ENCODE data around the gene PAEP. TPM values are rescaled to one million over a fixed set of nuclear protein-coding genes. Genes with fewer than 3 reads are reported as not detected.

Gene PAEP
- total RNA-seq, 1 experiment from 2014 or later = not detected

DNA sequence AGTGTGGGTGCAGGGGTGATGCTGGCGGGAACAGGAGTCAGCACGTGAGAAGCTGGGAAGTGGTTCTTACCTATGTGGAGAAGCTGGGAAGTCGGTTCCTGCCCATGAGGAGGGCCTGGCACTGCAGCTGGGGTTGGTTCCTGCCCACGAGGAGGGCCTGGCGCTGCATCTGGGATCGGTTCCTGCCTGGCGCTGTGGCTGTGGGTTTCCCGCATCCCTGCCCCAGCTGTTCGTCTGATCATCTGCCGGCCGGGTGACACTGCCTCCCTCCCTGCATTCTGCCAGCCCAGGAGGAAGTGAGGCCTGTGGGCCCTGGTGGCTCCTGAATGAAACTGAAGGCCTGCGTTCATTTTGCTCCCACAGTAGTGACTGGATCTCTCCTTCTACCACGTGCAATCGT, 10.5 kb upstream of the PAEP start:
- no peak for DNase-seq (ENCODE audit: low read depth)

GRCh38 chr9:135551456-135551855, 10.1 kb upstream of the PAEP start:
- no peak for DNase-seq (ENCODE audit: low read depth)

DNA sequence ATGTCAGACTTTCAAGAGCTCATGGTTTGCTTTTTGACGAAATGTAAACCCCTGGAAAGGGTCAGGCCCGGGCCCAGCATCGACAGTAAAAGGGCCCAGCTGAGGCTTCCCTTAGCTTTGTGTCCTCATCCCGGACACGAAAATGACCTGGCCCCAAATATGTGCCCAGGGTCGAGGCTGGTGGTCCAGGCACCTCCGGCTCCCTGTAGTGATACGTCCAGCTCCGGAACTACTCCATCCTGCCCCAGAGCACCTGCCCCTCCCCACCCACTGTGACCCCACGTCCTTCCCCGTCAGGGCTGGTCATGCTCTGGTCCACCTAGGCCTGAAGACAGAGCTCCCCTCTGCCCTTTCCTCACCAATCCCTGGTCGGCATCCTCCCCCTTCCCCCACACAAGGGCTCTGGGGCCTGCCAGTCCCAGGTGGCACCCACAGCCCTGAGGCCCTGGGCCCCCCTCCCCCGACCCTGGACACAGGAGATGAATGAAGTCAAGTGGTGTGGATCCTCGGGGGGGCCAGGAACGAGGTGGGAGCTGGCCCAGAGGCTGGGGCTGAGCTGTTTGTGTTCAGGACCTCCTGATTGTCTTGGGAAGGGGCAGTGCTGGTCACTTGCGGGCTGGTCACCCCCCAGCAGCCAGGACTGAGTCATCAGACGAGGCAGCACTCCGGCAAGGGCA, 9.4 kb upstream of the PAEP start:
- no peak for DNase-seq (ENCODE audit: low read depth)

DNA sequence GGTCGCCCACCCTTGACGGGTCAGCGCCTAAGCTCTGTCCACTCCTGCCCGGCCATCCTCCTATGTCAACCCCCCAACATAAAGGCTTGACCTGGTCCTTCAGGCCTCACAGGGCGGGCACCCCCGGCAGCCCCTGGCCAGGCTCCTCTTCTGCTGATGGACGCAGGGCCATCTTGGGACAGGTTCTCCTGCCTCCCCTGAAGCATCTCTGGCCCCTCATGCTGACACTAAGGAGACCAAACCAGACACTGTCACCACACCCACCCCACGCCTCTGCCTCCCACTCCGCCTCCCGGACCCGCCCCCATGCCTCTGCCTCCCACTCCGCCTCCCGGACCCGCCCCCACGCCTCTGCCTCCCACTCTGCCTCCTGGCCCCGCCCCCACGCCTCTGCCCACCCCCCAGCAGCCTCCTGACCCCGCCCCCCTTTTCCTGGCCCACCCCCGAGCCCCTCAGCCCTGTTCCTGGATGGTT, 8.8 kb upstream of the PAEP start:
- DNase-seq (ENCODE audit: low read depth) = no peak

DNA sequence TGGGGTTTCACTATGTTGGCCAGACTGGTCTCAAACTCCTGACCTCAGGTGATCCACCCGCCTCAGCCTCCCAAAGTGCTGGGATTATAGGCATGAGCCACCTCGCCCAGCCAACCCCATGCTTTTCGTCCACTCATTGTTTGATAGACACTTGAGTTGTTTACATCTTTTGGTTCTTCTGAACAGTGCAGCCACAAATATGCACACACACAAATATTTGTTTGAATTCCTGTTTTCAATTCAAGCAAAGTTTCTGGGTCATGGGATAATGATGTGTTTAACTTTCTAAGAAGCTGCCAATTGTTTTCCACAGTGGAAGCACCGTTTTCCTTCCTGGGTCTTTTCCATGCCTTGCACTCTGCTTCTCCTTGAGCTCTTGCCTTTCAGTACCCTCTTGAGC, 6.8 kb upstream of the PAEP start:
- no peak for DNase-seq (ENCODE audit: low read depth)

- no peak for DNase-seq (ENCODE audit: low read depth)
Measured at GRCh38 chr9:135555203-135555602, 6.4 kb upstream of the PAEP start.

DNA sequence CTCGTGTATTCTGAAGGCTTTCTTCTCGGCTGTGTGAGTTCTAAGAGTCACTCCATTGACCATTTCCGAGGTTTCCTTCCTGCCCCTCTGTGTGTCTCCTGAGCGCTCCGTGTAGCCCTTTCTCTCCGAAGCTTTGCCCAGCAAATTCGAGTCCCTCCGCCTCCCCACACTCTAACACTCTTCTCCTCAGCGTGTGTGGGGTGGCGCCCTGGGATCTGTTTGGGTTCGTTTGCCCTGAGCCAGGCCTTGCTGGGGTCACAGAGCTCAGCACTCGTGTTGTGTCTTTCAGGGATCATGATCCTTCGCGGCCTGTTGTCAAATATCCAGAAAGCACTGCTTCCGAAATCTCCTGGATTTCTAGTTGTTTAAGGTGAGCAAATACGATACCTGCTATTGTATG, 5.6 kb upstream of the PAEP start:
- no peak for DNase-seq (ENCODE audit: low read depth)

GRCh38 chr9:135559606-135560005, 1.9 kb upstream of the PAEP start:
- DNase-seq (ENCODE audit: low read depth) = peak; percentile 71

GRCh38 chr9:135562235-135562745, 734 bp downstream of the PAEP start:
- DNase-seq (ENCODE audit: low read depth) = no peak

GRCh38 chr9:135563039-135563476, 1.5 kb downstream of the PAEP start:
- DNase-seq (ENCODE audit: low read depth) = no peak

DNA sequence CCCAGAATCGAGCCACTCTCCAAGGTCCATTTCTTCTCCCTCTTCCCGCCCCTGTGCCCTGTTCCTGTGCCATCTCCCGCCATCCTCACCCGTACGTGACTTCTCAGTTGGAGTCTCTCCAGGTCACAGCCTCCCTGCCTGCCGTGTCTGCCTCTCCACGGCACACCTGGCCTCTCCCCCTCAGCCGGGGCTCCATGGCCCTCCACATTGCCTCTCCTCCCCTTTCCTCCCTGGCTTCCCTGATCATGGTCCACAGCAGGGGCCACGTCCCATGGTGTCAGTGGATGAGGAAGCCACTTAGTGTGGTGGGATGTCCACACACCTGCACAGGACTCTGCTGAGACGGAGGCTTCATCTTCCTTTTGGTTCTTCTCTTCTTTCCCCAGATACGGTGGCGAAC, 2.3 kb downstream of the PAEP start:
- DNase-seq (ENCODE audit: low read depth) = no peak

DNA sequence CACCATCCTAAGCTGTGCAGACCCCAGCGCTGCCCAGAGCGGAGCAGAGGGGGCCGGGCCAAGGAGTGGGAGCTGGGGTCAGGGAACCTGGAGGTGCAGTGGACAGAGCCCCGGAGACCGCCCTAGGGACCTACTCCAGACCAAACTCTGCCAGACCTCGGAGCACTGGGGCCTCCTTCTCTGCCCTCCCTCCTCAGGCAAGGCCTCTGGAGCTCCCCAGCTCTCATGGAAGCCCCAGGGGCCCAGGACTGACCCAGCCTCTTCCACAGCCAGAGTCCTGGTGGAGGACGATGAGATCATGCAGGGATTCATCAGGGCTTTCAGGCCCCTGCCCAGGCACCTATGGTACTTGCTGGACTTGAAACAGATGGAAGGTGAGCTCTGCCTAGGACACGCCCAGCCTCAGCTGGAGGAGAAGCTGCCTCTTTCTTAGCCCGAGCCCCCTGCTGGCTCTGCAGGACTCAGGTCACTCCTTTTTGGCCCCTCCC, 3.6 kb downstream of the PAEP start:
- no peak for DNase-seq (ENCODE audit: low read depth)

DNA sequence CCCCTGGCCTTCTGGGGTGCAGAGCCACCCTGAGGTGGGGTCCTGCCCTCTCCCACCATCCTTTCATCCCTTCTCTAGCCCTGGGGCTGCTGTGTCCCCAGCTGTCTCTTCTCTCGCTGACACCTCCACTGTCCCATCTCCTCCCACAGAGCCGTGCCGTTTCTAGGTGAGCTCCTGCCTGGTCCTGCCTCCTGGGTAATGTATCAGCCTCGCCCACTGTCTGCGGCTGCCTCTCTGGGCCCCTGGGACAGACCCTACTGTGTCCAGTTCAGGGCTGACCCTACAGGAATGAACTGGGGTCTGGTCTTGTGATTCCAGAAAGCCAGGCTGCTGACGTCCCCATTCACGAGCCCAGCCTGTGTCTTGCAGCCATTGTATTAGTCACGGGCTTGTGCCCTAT, 4.1 kb downstream of the PAEP start:
- no peak for DNase-seq (ENCODE audit: low read depth)

DNA sequence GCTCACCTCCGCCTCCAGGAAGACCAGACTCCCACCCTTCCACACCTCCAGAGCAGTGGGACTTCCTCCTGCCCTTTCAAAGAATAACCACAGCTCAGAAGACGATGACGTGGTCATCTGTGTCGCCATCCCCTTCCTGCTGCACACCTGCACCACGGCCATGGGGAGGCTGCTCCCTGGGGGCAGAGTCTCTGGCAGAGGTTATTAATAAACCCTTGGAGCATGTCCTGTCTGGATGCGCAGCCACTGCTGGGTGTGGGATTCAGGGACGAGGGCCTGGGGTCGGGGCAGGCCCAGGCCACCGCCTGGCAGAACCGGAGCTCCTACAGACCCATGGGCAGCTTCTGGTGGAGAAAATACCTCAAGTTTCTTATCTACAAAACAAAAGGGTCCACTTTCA, 5.0 kb downstream of the PAEP start:
- DNase-seq (ENCODE audit: low read depth) = no peak

- no peak for DNase-seq (ENCODE audit: low read depth)
Measured at GRCh38 chr9:135567311-135567710, 5.8 kb downstream of the PAEP start.

GRCh38 chr9:135568026-135568425, 6.5 kb downstream of the PAEP start:
- DNase-seq (ENCODE audit: low read depth) = no peak

DNA sequence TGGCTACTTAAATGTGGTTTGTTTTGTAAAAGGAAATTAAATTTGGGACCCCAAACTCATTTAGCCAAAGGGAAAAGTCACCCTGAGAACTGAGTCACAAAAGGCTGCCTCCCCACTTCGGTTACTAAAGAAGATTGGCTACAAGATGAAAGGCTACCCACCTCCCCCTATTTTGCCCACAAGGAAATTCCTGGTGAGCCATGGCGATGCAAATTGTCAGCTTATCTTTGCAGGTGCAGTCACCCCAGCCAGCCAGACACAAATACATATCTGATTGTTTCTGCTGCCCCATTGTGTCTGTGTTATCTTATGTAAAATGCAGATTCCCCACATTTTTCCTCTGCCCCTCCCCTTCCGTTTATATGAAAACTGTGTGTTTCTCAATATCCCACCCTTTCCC, 8.9 kb downstream of the PAEP start:
- no peak for DNase-seq (ENCODE audit: low read depth)

DNA sequence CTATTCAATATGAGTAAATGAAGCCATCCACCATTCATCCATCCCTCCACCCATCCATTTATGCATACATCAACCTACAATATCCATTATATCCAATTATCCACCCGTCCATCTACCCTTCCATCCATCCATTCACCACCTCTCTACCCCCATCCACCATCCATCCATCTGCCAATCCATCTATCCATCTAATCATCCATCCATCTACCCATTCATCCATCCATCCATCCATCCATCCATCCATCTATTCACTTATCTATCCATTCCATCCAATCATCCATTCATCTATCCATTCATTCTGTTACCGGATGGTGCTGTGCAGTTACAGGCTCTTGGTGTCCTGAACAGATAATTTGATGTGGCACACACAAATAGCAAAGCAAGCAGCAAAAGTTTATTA, 10.7 kb downstream of the PAEP start:
- no peak for DNase-seq (ENCODE audit: low read depth)

DNA sequence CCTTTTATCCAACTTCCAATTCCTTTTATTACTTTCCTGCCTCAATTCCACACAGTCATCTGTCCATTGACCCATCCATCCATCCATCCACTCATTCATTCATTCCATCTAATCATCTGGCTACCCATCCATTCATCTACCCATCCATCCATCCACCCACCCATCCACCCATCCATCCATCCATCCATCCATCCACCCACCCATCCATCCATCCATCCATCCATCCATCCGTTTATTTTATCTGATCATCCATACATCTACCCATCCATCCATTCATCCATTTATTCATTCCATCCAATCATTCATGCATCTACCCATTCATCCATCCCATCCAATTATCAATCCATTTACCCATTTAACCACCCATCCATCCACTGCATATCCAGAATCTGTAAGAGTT, 11.6 kb downstream of the PAEP start:
- DNase-seq (ENCODE audit: low read depth) = no peak

- DNase-seq (ENCODE audit: low read depth) = no peak
Measured at GRCh38 chr9:135574331-135574730, 12.8 kb downstream of the PAEP start.

- DNase-seq (ENCODE audit: low read depth) = no peak
Measured at GRCh38 chr9:135574943-135575342, 13.4 kb downstream of the PAEP start.

DNA sequence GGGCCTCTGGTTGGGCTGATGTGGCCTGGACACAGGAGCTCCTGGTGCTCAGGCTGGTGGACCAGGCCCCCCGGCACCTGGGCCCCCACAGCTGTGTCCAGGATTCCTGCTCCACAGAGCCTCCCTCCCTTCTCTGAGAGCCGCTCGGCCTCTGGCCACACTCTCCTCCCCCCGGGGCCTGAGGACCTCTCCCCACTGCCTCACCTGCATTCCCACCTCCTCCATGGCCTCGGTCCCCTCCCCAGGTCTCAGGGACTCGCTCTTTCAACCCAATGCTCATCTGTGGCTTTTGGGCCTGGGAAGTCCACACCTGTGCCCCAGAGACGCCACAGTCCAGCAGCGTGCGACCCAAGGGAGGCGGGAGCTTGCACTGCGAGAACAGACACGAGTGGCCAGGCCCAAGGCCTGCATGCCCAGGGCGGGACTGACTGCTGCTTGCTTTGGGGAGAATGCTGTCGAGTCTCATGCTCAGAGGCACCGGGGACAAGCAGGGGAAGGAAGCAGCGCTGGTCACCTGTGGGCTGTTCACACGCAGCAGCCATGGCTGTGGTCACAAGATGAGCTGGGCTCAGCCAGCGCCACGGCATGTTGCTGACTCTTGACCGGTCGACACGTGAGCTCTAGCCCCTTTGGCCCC, 14.6 kb downstream of the PAEP start:
- DNase-seq (ENCODE audit: low read depth) = no peak

GRCh38 chr9:135577256-135577655, 15.7 kb downstream of the PAEP start:
- no peak for DNase-seq (ENCODE audit: low read depth)
